ENCODE results near the gene MADD. TPM values are rescaled to one million over a fixed set of nuclear protein-coding genes. Genes with fewer than 3 reads are reported as not detected.

The MADD gene
- total and polyA plus RNA-seq, 10 of the 15 experiments (the other 5 are each of a cell fraction or from before 2014, with no cell fraction given): 0.47 to 35.4 (median 17.6) TPM

DNA sequence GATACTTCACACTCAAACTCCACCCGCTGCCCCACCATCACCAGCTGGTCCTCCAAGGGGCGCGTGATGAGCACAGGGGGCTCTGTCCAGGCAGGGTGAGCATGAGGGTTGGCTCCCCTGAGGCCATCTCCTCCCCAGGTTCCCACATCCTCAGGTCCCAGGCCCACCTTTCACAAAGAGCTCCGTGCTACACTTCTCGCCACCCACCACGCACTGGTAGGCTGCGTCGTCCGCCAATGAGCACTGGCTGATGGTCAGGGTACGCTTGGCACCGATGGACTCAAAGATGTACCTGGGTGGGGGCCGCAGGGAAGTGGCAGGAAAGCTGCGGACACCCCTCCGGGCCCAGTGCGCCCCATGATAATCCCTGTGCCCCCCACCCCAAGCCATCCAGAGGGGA lies 72.9 kb downstream of the MADD start (continued):
- TF ChIP-seq ZZZ3 (IDR thresholded peaks at IDR 0.05; ENCODE audit: control insufficient read depth, insufficient read length, low read depth) (no peak), MXI1 (IDR thresholded peaks at IDR 0.05; ENCODE audit: low read depth, low read length) (no peak)
- TF ChIP-seq, protein P1, sequence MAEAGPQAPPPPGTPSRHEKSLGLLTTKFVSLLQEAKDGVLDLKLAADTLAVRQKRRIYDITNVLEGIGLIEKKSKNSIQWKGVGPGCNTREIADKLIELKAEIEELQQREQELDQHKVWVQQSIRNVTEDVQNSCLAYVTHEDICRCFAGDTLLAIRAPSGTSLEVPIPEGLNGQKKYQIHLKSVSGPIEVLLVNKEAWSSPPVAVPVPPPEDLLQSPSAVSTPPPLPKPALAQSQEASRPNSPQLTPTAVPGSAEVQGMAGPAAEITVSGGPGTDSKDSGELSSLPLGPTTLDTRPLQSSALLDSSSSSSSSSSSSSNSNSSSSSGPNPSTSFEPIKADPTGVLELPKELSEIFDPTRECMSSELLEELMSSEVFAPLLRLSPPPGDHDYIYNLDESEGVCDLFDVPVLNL (IDR thresholded peaks at IDR 0.05; ENCODE audit: low read depth, low read length): no peak

DNA sequence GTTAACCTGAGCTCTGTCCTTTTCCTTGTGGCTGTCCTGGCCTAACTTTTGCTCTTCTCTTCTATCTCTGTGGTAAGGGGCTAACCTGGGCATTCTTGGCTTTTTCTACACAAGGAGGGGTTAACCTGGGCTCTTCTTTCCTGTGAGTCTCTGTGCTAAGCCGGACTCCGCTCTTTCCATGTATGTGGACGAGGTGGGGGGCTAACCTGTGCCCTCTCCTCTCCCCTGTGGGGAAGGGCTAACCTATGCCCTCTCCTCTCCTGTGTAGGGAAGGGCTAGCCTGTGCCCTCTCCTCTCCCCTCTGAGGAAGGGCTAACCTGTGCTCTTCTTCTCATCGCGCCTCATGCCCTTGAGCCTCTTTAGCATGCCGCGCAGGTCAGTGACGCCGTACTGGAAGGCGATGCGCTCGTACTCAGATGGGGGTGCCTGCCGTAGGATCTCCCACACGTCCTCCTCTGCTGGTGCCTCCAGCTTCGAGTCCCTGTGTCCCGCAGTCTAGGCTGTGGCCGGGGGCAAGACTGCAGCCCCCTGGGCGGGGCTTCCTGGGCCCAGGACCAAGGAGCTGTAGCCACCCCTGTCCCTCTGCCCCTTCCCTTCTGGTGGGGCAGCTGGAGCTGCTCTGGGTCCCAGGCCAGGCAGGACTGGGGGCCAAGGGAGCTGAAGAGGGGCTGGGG lies 76.1 kb downstream of the MADD start:
- ChIA-PET RAD21 (ENCODE audit: unreplicated experiment) (no interaction called here), SMC1A (ENCODE audit: uncharacterized antibody, unreplicated experiment) (interaction anchor here (1.5 kb wide), 1 partner anchor 45 kb away, joined by 3 read pairs; no protein-coding TSS in a partner anchor), POLR2A (no interaction called here), CTCF (no interaction called here)
- BruUV-seq (replicated peaks): no TSS peak
- H3K4me2 ChIP-seq (ENCODE audit: control insufficient read depth, insufficient read depth): no peak overlapping the region
- no peaks in the 10 kb centered on the region for H3K9me3 ChIP-seq (replicated peaks; ENCODE audit: control insufficient read depth, insufficient read depth, low read length)
- ATAC-seq: no peak
- no peak overlapping the region for H2AFZ ChIP-seq (ENCODE audit: control insufficient read depth, low read depth, low read length)
- H4K20me1 ChIP-seq (ENCODE audit: control insufficient read depth, insufficient read depth): no peaks in the 10 kb centered on the region
- no peak for DNase-seq (ENCODE audit: low read depth, low spot score)
- H3K9ac ChIP-seq (ENCODE audit: control insufficient read depth, insufficient read depth, low read length): no peak overlapping the region
- 68% methylated on average over 17 of the region's 18 CpGs for WGBS (ENCODE audit: insufficient coverage, insufficient replicate concordance, low lambda C conversion rate, missing lambda C conversion rate)
- TF ChIP-seq PML (IDR thresholded peaks at IDR 0.05; ENCODE audit: low read length) (no peak), TAF1 (IDR thresholded peaks at IDR 0.05; ENCODE audit: borderline replicate concordance, low read depth, low read length) (no peak), SUZ12 (IDR thresholded peaks at IDR 0.05; ENCODE audit: unreplicated experiment) (no peak), NR2F1 (conservative IDR thresholded peaks at IDR 0.05) (no peak), DPF2 (IDR thresholded peaks at IDR 0.05) (no peak), ZNF274 (IDR thresholded peaks at IDR 0.05; ENCODE audit: insufficient read depth, insufficient read length) (no peak), FOXM1 (IDR thresholded peaks at IDR 0.05; ENCODE audit: low read depth, low read length) (no peak), NRF1 (conservative IDR thresholded peaks at IDR 0.05; ENCODE audit: low read depth, low read length) (no peak), SMARCA5 (IDR thresholded peaks at IDR 0.05) (no peak), NR2C2 (IDR thresholded peaks at IDR 0.05; ENCODE audit: borderline replicate concordance, control insufficient read depth, insufficient read length, low read depth) (no peak), POLR2AphosphoS5 (IDR thresholded peaks at IDR 0.05; ENCODE audit: low read length) (no peak)
- TF ChIP-seq, protein P2, sequence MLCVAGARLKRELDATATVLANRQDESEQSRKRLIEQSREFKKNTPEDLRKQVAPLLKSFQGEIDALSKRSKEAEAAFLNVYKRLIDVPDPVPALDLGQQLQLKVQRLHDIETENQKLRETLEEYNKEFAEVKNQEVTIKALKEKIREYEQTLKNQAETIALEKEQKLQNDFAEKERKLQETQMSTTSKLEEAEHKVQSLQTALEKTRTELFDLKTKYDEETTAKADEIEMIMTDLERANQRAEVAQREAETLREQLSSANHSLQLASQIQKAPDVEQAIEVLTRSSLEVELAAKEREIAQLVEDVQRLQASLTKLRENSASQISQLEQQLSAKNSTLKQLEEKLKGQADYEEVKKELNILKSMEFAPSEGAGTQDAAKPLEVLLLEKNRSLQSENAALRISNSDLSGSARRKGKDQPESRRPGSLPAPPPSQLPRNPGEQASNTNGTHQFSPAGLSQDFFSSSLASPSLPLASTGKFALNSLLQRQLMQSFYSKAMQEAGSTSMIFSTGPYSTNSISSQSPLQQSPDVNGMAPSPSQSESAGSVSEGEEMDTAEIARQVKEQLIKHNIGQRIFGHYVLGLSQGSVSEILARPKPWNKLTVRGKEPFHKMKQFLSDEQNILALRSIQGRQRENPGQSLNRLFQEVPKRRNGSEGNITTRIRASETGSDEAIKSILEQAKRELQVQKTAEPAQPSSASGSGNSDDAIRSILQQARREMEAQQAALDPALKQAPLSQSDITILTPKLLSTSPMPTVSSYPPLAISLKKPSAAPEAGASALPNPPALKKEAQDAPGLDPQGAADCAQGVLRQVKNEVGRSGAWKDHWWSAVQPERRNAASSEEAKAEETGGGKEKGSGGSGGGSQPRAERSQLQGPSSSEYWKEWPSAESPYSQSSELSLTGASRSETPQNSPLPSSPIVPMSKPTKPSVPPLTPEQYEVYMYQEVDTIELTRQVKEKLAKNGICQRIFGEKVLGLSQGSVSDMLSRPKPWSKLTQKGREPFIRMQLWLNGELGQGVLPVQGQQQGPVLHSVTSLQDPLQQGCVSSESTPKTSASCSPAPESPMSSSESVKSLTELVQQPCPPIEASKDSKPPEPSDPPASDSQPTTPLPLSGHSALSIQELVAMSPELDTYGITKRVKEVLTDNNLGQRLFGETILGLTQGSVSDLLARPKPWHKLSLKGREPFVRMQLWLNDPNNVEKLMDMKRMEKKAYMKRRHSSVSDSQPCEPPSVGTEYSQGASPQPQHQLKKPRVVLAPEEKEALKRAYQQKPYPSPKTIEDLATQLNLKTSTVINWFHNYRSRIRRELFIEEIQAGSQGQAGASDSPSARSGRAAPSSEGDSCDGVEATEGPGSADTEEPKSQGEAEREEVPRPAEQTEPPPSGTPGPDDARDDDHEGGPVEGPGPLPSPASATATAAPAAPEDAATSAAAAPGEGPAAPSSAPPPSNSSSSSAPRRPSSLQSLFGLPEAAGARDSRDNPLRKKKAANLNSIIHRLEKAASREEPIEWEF (IDR thresholded peaks at IDR 0.05; ENCODE audit: insufficient replicate concordance, low read depth, low read length): no peak
- no peaks in the 10 kb centered on the region for H3K79me2 ChIP-seq (ENCODE audit: control insufficient read depth, insufficient read depth, low read length)
- no peaks in the 10 kb centered on the region; a peak in 2 of 4 replicates for H3K27me3 ChIP-seq (replicated peaks in 1 of 2; ENCODE audit: control insufficient read depth in 2 of 2, insufficient read depth in 2 of 2, low read length in 1 of 2)
- in situ Hi-C loops (cut with MboI) (no loop called here), intact Hi-C loops (cut with micrococcal nuclease; ENCODE audit: unreplicated experiment) (loop anchor here (5.0 kb wide), 1 partner anchor 169 kb away; the partner anchor contains the start of gene ARFGAP2)
- no peak for FAIRE-seq
- H3K27ac ChIP-seq (ENCODE audit: control insufficient read depth, insufficient read depth): no peak overlapping the region
- H3K4me3 ChIP-seq: no peak overlapping the region
- H3K36me3 ChIP-seq (ENCODE audit: control insufficient read depth in 2 of 2, insufficient read depth in 2 of 2, low read length in 1 of 2): no peaks in the 10 kb centered on the region
- no peaks in the 10 kb centered on the region for H3K4me1 ChIP-seq (ENCODE audit: control insufficient read depth, insufficient read depth, low read length)

Measured in GM12878 (cell line).